Mesodermal cell (in vitro differentiated cells): Measurements from ENCODE around the gene SFMBT2.

ENCODE experiments used
- H3K27ac ChIP-seq: 2 replicates; pipeline ENCODE4 v1.7.0; 2013; ENCODE audit warnings: mild to moderate bottlenecking, low read depth, low read length, moderate library complexity; ENCODE audit not compliant: severe bottlenecking
- H3K36me3 ChIP-seq: 2 replicates; pipeline ENCODE4 v1.7.1; 2013; ENCODE audit warnings: mild to moderate bottlenecking, low read length, moderate library complexity; ENCODE audit not compliant: control insufficient read depth, insufficient read depth
- H3K4me1 ChIP-seq: one replicate; pipeline ENCODE4 v1.7.1; 2013; ENCODE audit warnings: mild to moderate bottlenecking, low read length; ENCODE audit not compliant: insufficient read depth, control insufficient read depth, poor library complexity, severe bottlenecking
- H3K4me3 ChIP-seq: 2 replicates; pipeline ENCODE4 v1.7.0; 2013; ENCODE audit warnings: low read length, control low read depth, mild to moderate bottlenecking; ENCODE audit not compliant: insufficient read depth, poor library complexity, severe bottlenecking; ENCODE audit errors: extremely low read depth
- H3K9me3 ChIP-seq: 2 replicates; pipeline ENCODE4 v1.7.1; 2013; ENCODE audit warnings: mild to moderate bottlenecking, low read length, moderate library complexity; ENCODE audit not compliant: control insufficient read depth
- WGBS, 2 experiments: methylation state at CpG; one replicate each; pipeline ENCODE4 v1.1.5; 2013; ENCODE audit warnings: missing lambda C conversion rate in 2 of 2; ENCODE audit not compliant: insufficient coverage in 2 of 2; 5-methylcytosine and 5-hydroxymethylcytosine counted together

SFMBT2 gene

GRCh38 chr10:7383442-7383841, 27.4 kb downstream of the SFMBT2 start:
- H3K27ac ChIP-seq: no peak overlapping the region
- no peak overlapping the region for H3K4me3 ChIP-seq
- no peaks in the 10 kb centered on the region for H3K36me3 ChIP-seq
- no peaks in the 10 kb centered on the region for H3K9me3 ChIP-seq
- H3K4me1 ChIP-seq: no peaks in the 10 kb centered on the region
- 91 to 96% methylated on average over 3 to 7 of the region's 7 CpGs for WGBS, 2 experiments

DNA sequence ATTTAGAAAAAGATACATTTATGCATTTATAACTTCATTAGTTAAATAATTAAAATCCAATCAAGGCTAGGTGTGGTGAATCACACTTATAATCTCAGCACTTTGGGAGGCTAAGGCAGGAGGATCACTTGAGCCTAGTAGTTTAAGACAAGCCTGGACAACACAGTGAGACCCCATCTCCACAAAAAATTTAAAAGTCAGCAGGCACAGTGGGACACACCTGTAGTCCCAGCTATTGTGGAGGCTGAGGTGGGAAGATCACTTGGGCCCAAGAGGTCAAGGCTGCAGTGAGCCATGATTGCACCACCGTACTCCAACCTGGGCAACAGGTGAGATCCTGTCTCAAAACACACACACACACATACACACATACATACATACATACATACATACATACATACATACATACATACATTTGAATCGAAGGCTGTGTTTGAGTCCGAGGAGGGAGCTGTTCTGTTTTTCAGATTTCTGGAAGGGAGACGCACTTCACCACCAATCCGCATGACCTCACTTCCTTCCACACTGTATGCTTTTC, 30.1 kb downstream of the SFMBT2 start:
- no peaks in the 10 kb centered on the region for H3K36me3 ChIP-seq
- H3K4me3 ChIP-seq: no peak overlapping the region
- H3K4me1 ChIP-seq: no peaks in the 10 kb centered on the region
- no peak overlapping the region for H3K27ac ChIP-seq
- WGBS, 2 experiments: 93 to 100% methylated on average over 1 to 5 of the region's 5 CpGs
- peaks cover 4% of the 10 kb centered on the region for H3K9me3 ChIP-seq

DNA sequence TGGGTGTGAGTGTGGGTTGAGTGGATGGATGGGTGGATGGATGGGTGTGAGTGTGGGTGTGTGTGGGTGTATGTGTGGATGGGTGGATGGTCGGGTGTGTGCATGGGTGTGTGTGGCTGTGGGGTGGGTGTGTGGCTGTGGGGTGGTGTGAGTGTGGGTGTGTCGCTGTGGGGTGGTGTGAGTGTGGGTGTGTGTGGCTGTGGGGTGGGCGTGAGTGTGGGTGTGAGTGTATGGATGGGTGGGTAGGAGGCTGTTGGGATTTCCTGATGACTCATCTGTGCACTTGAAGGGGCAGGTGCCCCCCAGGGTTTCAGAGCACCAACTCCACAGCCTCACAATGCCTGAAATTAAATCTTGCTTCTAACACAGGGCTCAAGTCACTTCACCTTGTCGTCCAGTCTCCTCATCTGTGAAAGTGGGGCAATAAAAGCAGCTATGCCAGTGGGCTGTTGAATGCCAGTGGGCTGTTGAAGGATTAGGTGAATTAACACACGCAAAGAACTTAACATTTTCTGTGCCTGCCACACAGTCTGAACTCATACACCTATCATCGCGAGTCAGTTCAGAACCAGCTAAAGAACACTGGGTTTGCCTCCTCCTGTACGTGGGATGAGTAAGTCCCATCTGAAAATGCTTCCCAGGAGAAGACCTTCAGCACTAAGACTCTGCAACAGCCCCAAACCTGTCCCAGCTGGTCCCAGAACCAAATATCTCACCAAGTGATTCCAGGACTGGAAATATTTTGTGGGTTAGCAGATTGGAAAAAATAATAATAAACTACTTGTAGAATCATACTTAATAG, 32.0 kb downstream of the SFMBT2 start:
- Histone ChIP-seq H3K4me3 (no peak overlapping the region), H3K27ac (no peak overlapping the region), H3K4me1 (no peaks in the 10 kb centered on the region), H3K9me3 (peaks cover 4% of the 10 kb centered on the region), H3K36me3 (no peaks in the 10 kb centered on the region)
- WGBS, 2 experiments: 85 to 93% methylated on average over 5 to 6 of the region's 8 CpGs

GRCh38 chr10:7377614-7378248, 33.1 kb downstream of the SFMBT2 start:
- Histone ChIP-seq H3K36me3 (no peaks in the 10 kb centered on the region), H3K4me3 (no peak overlapping the region), H3K4me1 (no peaks in the 10 kb centered on the region), H3K27ac (no peak overlapping the region), H3K9me3 (peaks cover 4% of the 10 kb centered on the region)
- 83 to 86% methylated on average over 2 to 5 of the region's 7 CpGs for WGBS, 2 experiments

- Histone ChIP-seq H3K4me3 (no peak overlapping the region), H3K36me3 (peaks cover under 1% of the 10 kb centered on the region), H3K9me3 (peaks cover 4% of the 10 kb centered on the region), H3K4me1 (no peaks in the 10 kb centered on the region), H3K27ac (no peak overlapping the region)
- WGBS, 2 experiments: 100% methylated on average over 1 to 2 of the region's 5 CpGs
Observed at GRCh38 chr10:7374795-7375194, 36.0 kb downstream of the SFMBT2 start.

DNA sequence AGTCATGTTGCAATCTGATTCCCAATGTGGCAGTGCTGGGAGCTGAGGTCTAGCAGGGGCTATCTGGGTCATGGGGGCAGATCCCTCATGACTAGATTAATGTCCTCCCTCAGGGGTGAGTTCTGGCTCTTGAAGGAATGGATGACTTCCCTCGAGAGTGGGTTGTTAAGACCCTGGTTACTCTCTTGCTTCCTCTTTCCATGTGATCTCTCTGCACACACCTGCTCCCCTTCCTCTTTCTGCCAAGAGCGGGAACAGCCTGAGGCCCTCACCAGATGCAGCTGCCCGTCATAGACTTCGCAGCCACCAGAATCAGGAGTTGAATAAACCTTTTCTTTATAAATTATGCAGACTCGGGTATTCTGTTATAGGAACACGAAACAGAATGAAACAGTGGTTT, 37.8 kb downstream of the SFMBT2 start:
- Histone ChIP-seq H3K27ac (no peak overlapping the region), H3K4me1 (no peaks in the 10 kb centered on the region), H3K9me3 (peaks cover 4% of the 10 kb centered on the region), H3K36me3 (peaks cover 5% of the 10 kb centered on the region), H3K4me3 (no peak overlapping the region)
- 83 to 97% methylated on average over 2 to 4 of the region's 6 CpGs for WGBS, 2 experiments

GRCh38 chr10:7372504-7372903, 38.3 kb downstream of the SFMBT2 start:
- no peak overlapping the region for H3K27ac ChIP-seq
- H3K4me3 ChIP-seq: no peak overlapping the region
- peaks cover 5% of the 10 kb centered on the region for H3K36me3 ChIP-seq
- peaks cover under 1% of the 10 kb centered on the region for H3K9me3 ChIP-seq
- no peaks in the 10 kb centered on the region for H3K4me1 ChIP-seq
- 90 to 94% methylated on average over 8 of the region's 8 CpGs for WGBS, 2 experiments

DNA sequence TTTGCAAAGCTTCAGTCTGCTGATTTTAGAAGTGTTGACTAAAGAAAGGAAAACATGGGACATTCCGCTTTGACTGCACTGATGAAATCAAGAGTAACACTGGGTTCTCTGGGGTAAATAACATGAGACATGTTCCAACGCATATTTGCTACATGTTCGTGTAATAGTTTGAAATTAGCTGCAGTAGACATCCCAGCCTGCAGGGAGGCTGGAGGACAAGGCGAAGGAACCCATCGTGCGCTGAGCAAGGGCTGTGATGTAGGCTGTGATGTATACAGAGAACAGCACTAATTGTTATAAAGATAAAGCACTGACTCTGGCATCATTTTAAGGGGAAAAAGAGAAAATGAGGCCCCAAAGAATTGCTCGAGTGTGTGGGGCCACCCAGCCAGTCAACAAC, 40.3 kb downstream of the SFMBT2 start:
- H3K36me3 ChIP-seq: peaks cover 5% of the 10 kb centered on the region
- no peaks in the 10 kb centered on the region for H3K9me3 ChIP-seq
- H3K4me1 ChIP-seq: no peaks in the 10 kb centered on the region
- H3K27ac ChIP-seq: no peak overlapping the region
- H3K4me3 ChIP-seq: no peak overlapping the region
- WGBS, 2 experiments: 90 to 91% methylated on average over 5 to 6 of the region's 7 CpGs

GRCh38 chr10:7365027-7365745, 45.6 kb downstream of the SFMBT2 start:
- Histone ChIP-seq H3K9me3 (no peaks in the 10 kb centered on the region), H3K27ac (no peak overlapping the region), H3K4me3 (no peak overlapping the region), H3K4me1 (peaks cover 5% of the 10 kb centered on the region), H3K36me3 (peaks cover 5% of the 10 kb centered on the region)
- WGBS, 2 experiments: 95 to 96% methylated on average over 8 to 10 of the region's 11 CpGs

DNA sequence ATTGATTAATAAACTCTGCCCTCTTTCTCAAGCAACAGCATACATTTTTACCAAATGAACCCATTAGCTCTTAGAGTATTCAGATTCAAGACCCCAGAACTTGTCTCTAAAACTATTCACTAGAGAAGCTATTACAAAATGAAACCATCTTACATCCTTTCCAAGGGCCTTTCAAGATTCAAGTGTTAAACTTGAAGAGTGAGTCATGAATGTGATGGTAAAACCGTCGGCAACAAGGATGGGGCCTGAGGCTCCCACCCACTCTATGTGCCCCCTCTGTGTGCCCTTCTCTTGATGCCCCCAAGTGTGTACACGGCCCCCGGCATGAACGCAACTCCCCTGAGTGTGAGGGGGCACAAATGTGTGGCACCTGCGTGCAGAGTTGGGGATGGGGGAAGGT, 46.4 kb downstream of the SFMBT2 start:
- H3K4me3 ChIP-seq: no peak overlapping the region
- no peaks in the 10 kb centered on the region for H3K9me3 ChIP-seq
- H3K36me3 ChIP-seq: peaks cover under 1% of the 10 kb centered on the region
- H3K4me1 ChIP-seq: peaks cover 5% of the 10 kb centered on the region
- 80% methylated on average over 1 to 2 of the region's 6 CpGs for WGBS, 2 experiments
- no peak overlapping the region for H3K27ac ChIP-seq
